ENCODE data around the gene ALDH2.
A peak's percentile ranks its signal among the peaks of the same experiment; 100 is the strongest.
"Not testable (repeated sequence)": the region's sequence is repeated elsewhere in the genome, so short reads cannot be mapped to it uniquely, and the experiment has no call there.

Gene ALDH2

GRCh38 chr12:111792155-111792855 is 25.6 kb downstream of the ALDH2 start:
- peak; percentile 6 for DNase-seq

GRCh38 chr12:111792856-111793235 is 26.1 kb downstream of the ALDH2 start:
- no peak for DNase-seq

GRCh38 chr12:111798182-111798581 is 31.4 kb downstream of the ALDH2 start:
- no peak for DNase-seq

GRCh38 chr12:111799758-111800157 is 33.0 kb downstream of the ALDH2 start:
- DNase-seq, result no peak

GRCh38 chr12:111803038-111803626 is 36.4 kb downstream of the ALDH2 start:
- no peak for DNase-seq

GRCh38 chr12:111803851-111804250 is 37.1 kb downstream of the ALDH2 start:
- no peak for DNase-seq

- DNase-seq, result no peak
Measured at GRCh38 chr12:111806304-111806703, 39.6 kb downstream of the ALDH2 start.

- DNase-seq, result no peak
Measured at GRCh38 chr12:111807232-111807631, 40.5 kb downstream of the ALDH2 start.

GRCh38 chr12:111812881-111813741 is 46.4 kb downstream of the ALDH2 start:
- peak; percentile 76 for DNase-seq

GRCh38 chr12:111816065-111816615 is 49.4 kb downstream of the ALDH2 start:
- DNase-seq, result no peak

GRCh38 chr12:111816898-111817297 is 50.2 kb downstream of the ALDH2 start:
- not testable (repeated sequence) for DNase-seq

- no peak for DNase-seq
Measured at GRCh38 chr12:111818340-111818739, 51.6 kb downstream of the ALDH2 start.

GRCh38 chr12:111819191-111820158 is 52.7 kb downstream of the ALDH2 start:
- DNase-seq, result no peak

GRCh38 chr12:111820828-111821227 is 54.1 kb downstream of the ALDH2 start:
- not testable (repeated sequence) for DNase-seq

- DNase-seq, result no peak
Measured at GRCh38 chr12:111822886-111823285, 56.2 kb downstream of the ALDH2 start.

GRCh38 chr12:111823891-111824290 is 57.2 kb downstream of the ALDH2 start:
- DNase-seq, result no peak

GRCh38 chr12:111824312-111824711 is 57.6 kb downstream of the ALDH2 start:
- DNase-seq, result not testable (repeated sequence)

- DNase-seq, result no peak
Measured at GRCh38 chr12:111825509-111825908, 58.8 kb downstream of the ALDH2 start.

GRCh38 chr12:111826316-111826715 is 59.6 kb downstream of the ALDH2 start:
- DNase-seq, result no peak

- DNase-seq, result no peak
Measured at GRCh38 chr12:111826992-111827391, 60.3 kb downstream of the ALDH2 start.

- no peak for DNase-seq
Measured at GRCh38 chr12:111827907-111828306, 61.2 kb downstream of the ALDH2 start.

GRCh38 chr12:111828338-111828979 is 61.7 kb downstream of the ALDH2 start:
- DNase-seq, result no peak

Measured in activated CD4-positive, alpha-beta T cell treated with anti-CD3 and anti-CD28 coated beads for 48 hours (primary cell).